HepG2 (cell line): ENCODE measurements around the gene ING1. TPM values are rescaled to one million over a fixed set of nuclear protein-coding genes. Genes with fewer than 3 reads are reported as not detected.

ENCODE experiments used
- CEBPB ChIP-seq: IDR thresholded peaks from 2 replicates; pipeline ENCODE4 v1.6.1; 2011; ENCODE audit warnings: low read depth, low read length, improper control_type of control experiment, borderline replicate concordance
- FOXA3 ChIP-seq: IDR thresholded peaks from 2 replicates; pipeline ENCODE4 v1.6.1; 2016; ENCODE audit warnings: missing genetic modification reagents, missing compliant biosample characterization
- HDAC6 ChIP-seq: fragments of 200-600 bp; sonication (generic); IDR thresholded peaks from 2 replicates; pipeline ENCODE4 v1.7.0; 2017; ENCODE audit warnings: mild to moderate bottlenecking, antibody characterized with exemption, low read length, low read depth
- HNF4A ChIP-seq: sonication (generic); formaldehyde crosslinking; IDR thresholded peaks from 2 replicates; pipeline ENCODE4 v1.4.0; 2020; ENCODE audit warnings: missing genetic modification reagents
- NFYC ChIP-seq: IDR thresholded peaks from 2 replicates; pipeline ENCODE4 v1.6.1; 2016; ENCODE audit warnings: missing genetic modification reagents, missing compliant biosample characterization
- NR2F1 ChIP-seq, 2 experiments: fragments of 450-650 bp in 1 of 2; formaldehyde crosslinking in 1 of 2; IDR thresholded peaks; 2 replicates each; pipeline versions ENCODE4 v1.5.0 to v1.6.1; 2016 to 2020; ENCODE audit warnings: mild to moderate bottlenecking in 1 of 2, missing compliant biosample characterization in 1 of 2, missing genetic modification reagents in 1 of 2, moderate library complexity in 1 of 2
- PITX1 ChIP-seq: sonication (generic); formaldehyde crosslinking; IDR thresholded peaks from 2 replicates; pipeline ENCODE4 v1.5.1; 2020; ENCODE audit warnings: mild to moderate bottlenecking, missing genetic modification reagents
- PRMT3 ChIP-seq: sonication (generic); formaldehyde crosslinking; IDR thresholded peaks from 2 replicates; pipeline ENCODE4 v1.8.1; 2022; ENCODE audit warnings: low read depth, mild to moderate bottlenecking, moderate library complexity, missing genetic modification reagents, borderline replicate concordance
- RARA ChIP-seq: IDR thresholded peaks from 2 replicates; pipeline ENCODE4 v1.6.1; 2016; ENCODE audit warnings: missing genetic modification reagents, missing compliant biosample characterization
- TARDBP ChIP-seq: sonication (generic); formaldehyde crosslinking; IDR thresholded peaks from 2 replicates; pipeline ENCODE4 v1.8.0; 2022; ENCODE audit warnings: mild to moderate bottlenecking, missing genetic modification reagents
- TCF7 ChIP-seq: sonication (generic); IDR thresholded peaks from 2 replicates; pipeline ENCODE4 v1.6.1; 2016; ENCODE audit warnings: antibody characterized with exemption, low read depth
- ZFAT ChIP-seq: sonication (generic); formaldehyde crosslinking; conservative IDR thresholded peaks from 2 replicates; pipeline ENCODE4 v1.8.1; 2023; ENCODE audit warnings: missing genetic modification reagents, inconsistent platforms
- ZNF33A ChIP-seq: sonication (generic); formaldehyde crosslinking; IDR thresholded peaks from 2 replicates; pipeline ENCODE4 v1.5.1; 2020; ENCODE audit warnings: missing genetic modification reagents, mild to moderate bottlenecking, moderate library complexity, borderline replicate concordance
- ZNF430 ChIP-seq: sonication (generic); formaldehyde crosslinking; IDR thresholded peaks from 2 replicates; pipeline ENCODE4 v1.9.0; 2021; ENCODE audit warnings: mild to moderate bottlenecking, missing genetic modification reagents
- ZNF496 ChIP-seq: sonication (generic); formaldehyde crosslinking; IDR thresholded peaks from 2 replicates; pipeline ENCODE4 v1.8.1; 2023; ENCODE audit warnings: mild to moderate bottlenecking, moderate library complexity, missing genetic modification reagents; ENCODE audit not compliant: insufficient replicate concordance
- polyA plus RNA-seq, 8 experiments: library from polyadenylated mRNA; depleted of rRNA in 3 of 8; stranded (reverse) in 7 of 8; unstranded in 1 of 8; fragments of >200 nt; fragmentation: Illumina TruSeq in 4 of 8; extraction: Trizol in 4 of 8; gene quantifications; 2 replicates each; pipeline versions ENCODE4 v1.2.1 to v1.2.3, GENCODE V29; 2011 to 2016; ENCODE audit warnings: low read depth in 4 of 8, missing spikeins in 1 of 8, mixed read lengths in 1 of 8; ENCODE audit not compliant: insufficient read depth in 1 of 8
- total RNA-seq, 5 experiments: library from RNA; depleted of rRNA; stranded (reverse); fragments of >200 nt; fragmentation: Illumina TruSeq; extraction: Trizol; gene quantifications; 2 replicates each; pipeline ENCODE4 v1.2.3, GENCODE V29; 2016; ENCODE audit warnings: low read depth in 1 of 5
- TF ChIP-seq, protein P1 (sequence below), 2 experiments: IDR thresholded peaks; 2 replicates each; pipeline ENCODE4 v1.6.1; 2011 to 2012; ENCODE audit warnings: low read length in 2 of 2, borderline replicate concordance in 1 of 2, low read depth in 1 of 2, mild to moderate bottlenecking in 1 of 2, moderate library complexity in 1 of 2
- TF ChIP-seq, protein P2 (sequence below): sonication (generic); formaldehyde crosslinking; IDR thresholded peaks from 2 replicates; pipeline ENCODE4 v1.4.0; 2020; ENCODE audit warnings: mild to moderate bottlenecking, low read depth, missing genetic modification reagents
- TF ChIP-seq, protein P3 (sequence below): sonication (generic); formaldehyde crosslinking; conservative IDR thresholded peaks from 2 replicates; pipeline ENCODE4 v1.4.0; 2020; ENCODE audit warnings: missing genetic modification reagents
- TF ChIP-seq, protein P4 (sequence below): sonication (generic); formaldehyde crosslinking; IDR thresholded peaks from 2 replicates; pipeline ENCODE4 v1.5.0; 2020; ENCODE audit warnings: mild to moderate bottlenecking, missing genetic modification reagents

Gene ING1
- total and polyA plus RNA-seq, 2 of the 13 experiments (the other 11 are each of a cell fraction or from before 2014, with no cell fraction given) = 8.1 to 16.1 TPM

DNA sequence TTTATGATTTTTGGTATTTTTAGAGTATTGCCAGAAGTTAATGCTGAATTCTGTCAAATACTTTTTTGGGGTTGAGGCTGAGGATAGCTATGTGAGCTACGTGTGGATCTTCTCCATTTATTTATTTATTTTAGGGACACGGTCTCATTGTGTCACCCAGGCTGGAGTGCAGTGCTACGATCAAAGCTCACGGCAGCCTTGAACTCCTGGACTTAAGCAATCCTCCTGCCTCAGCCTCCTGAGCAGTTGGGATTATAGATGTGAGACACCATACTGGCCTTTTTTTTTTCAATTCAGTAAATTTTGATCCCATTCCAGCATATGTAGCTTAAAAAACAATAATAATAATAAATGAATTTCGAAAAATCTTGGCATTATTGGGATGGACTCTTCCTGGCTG, 21.1 kb downstream of the ING1 start (continued):
- TF ChIP-seq ZNF33A (CRISPR knock-in tag) = no peak
- peak; percentile 26; the same call in 1 of the 2 replicates for TF ChIP-seq CEBPB
- peak; percentile 36; the same call in 1 of the 2 replicates for TF ChIP-seq PITX1 (CRISPR knock-in tag)
- TF ChIP-seq NR2F1 (CRISPR knock-in tag; IDR thresholded peaks at IDR 0.05) = no peak
- TF ChIP-seq TCF7 = peak; percentile 57; the same call in 1 of the 2 replicates
- no peak for TF ChIP-seq HDAC6
- no peak for TF ChIP-seq ZNF496 (CRISPR knock-in tag)
- TF ChIP-seq, protein P1, sequence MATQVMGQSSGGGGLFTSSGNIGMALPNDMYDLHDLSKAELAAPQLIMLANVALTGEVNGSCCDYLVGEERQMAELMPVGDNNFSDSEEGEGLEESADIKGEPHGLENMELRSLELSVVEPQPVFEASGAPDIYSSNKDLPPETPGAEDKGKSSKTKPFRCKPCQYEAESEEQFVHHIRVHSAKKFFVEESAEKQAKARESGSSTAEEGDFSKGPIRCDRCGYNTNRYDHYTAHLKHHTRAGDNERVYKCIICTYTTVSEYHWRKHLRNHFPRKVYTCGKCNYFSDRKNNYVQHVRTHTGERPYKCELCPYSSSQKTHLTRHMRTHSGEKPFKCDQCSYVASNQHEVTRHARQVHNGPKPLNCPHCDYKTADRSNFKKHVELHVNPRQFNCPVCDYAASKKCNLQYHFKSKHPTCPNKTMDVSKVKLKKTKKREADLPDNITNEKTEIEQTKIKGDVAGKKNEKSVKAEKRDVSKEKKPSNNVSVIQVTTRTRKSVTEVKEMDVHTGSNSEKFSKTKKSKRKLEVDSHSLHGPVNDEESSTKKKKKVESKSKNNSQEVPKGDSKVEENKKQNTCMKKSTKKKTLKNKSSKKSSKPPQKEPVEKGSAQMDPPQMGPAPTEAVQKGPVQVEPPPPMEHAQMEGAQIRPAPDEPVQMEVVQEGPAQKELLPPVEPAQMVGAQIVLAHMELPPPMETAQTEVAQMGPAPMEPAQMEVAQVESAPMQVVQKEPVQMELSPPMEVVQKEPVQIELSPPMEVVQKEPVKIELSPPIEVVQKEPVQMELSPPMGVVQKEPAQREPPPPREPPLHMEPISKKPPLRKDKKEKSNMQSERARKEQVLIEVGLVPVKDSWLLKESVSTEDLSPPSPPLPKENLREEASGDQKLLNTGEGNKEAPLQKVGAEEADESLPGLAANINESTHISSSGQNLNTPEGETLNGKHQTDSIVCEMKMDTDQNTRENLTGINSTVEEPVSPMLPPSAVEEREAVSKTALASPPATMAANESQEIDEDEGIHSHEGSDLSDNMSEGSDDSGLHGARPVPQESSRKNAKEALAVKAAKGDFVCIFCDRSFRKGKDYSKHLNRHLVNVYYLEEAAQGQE (IDR thresholded peaks at IDR 0.05; ENCODE audit: borderline replicate concordance in 1 of 2, low read depth in 1 of 2, low read length in 2 of 2) = no peak
- no peak for TF ChIP-seq NFYC (CRISPR knock-in tag)
- no peak for TF ChIP-seq TARDBP (CRISPR knock-in tag)
- no peak for TF ChIP-seq ZNF430 (CRISPR knock-in tag)
- no peak for TF ChIP-seq PRMT3 (CRISPR knock-in tag)
- TF ChIP-seq, protein P2, sequence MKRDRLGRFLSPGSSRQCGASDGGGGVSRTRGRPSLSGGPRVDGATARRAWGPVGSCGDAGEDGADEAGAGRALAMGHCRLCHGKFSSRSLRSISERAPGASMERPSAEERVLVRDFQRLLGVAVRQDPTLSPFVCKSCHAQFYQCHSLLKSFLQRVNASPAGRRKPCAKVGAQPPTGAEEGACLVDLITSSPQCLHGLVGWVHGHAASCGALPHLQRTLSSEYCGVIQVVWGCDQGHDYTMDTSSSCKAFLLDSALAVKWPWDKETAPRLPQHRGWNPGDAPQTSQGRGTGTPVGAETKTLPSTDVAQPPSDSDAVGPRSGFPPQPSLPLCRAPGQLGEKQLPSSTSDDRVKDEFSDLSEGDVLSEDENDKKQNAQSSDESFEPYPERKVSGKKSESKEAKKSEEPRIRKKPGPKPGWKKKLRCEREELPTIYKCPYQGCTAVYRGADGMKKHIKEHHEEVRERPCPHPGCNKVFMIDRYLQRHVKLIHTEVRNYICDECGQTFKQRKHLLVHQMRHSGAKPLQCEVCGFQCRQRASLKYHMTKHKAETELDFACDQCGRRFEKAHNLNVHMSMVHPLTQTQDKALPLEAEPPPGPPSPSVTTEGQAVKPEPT (CRISPR knock-in tag) = no peak
- TF ChIP-seq HNF4A = peak; percentile 61
- no peak for TF ChIP-seq FOXA3
- 0 out of 2 replicates have a peak, but pooled peaks have one; percentile 13 for TF ChIP-seq RARA (CRISPR knock-in tag)
- no peak for TF ChIP-seq ZFAT (CRISPR knock-in tag)
- TF ChIP-seq, protein P3, sequence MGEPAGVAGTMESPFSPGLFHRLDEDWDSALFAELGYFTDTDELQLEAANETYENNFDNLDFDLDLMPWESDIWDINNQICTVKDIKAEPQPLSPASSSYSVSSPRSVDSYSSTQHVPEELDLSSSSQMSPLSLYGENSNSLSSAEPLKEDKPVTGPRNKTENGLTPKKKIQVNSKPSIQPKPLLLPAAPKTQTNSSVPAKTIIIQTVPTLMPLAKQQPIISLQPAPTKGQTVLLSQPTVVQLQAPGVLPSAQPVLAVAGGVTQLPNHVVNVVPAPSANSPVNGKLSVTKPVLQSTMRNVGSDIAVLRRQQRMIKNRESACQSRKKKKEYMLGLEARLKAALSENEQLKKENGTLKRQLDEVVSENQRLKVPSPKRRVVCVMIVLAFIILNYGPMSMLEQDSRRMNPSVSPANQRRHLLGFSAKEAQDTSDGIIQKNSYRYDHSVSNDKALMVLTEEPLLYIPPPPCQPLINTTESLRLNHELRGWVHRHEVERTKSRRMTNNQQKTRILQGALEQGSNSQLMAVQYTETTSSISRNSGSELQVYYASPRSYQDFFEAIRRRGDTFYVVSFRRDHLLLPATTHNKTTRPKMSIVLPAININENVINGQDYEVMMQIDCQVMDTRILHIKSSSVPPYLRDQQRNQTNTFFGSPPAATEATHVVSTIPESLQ (CRISPR knock-in tag) = no peak
- TF ChIP-seq, protein P4, sequence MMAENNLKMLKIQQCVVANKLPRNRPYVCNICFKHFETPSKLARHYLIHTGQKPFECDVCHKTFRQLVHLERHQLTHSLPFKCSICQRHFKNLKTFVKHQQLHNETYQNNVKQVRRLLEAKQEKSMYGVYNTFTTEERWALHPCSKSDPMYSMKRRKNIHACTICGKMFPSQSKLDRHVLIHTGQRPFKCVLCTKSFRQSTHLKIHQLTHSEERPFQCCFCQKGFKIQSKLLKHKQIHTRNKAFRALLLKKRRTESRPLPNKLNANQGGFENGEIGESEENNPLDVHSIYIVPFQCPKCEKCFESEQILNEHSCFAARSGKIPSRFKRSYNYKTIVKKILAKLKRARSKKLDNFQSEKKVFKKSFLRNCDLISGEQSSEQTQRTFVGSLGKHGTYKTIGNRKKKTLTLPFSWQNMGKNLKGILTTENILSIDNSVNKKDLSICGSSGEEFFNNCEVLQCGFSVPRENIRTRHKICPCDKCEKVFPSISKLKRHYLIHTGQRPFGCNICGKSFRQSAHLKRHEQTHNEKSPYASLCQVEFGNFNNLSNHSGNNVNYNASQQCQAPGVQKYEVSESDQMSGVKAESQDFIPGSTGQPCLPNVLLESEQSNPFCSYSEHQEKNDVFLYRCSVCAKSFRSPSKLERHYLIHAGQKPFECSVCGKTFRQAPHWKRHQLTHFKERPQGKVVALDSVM (CRISPR knock-in tag) = peak; percentile 95
